Measurements from ENCODE around the gene SDK1. TPM values are rescaled to one million over a fixed set of nuclear protein-coding genes. Genes with fewer than 3 reads are reported as not detected.

The SDK1 gene
- total RNA-seq, 1 donor from 2014 or later = 16.7 TPM

- H3K4me3 ChIP-seq = no peak overlapping the region
- no peaks in the 10 kb centered on the region for H3K27me3 ChIP-seq
- no peaks in the 10 kb centered on the region for H3K4me1 ChIP-seq
- no peaks in the 10 kb centered on the region for H3K9me3 ChIP-seq
- peak in 1 of 2 donors; percentile 96 for DNase-seq (ENCODE audit: extremely low spot score in 2 of 2)
- intact Hi-C loops (cut with DNase I) = no loop called here
- no peak overlapping the region for H3K27ac ChIP-seq
- H3K36me3 ChIP-seq = no peaks in the 10 kb centered on the region
- no peak for TF ChIP-seq CTCF (IDR thresholded peaks at IDR 0.05)
- no peak for TF ChIP-seq POLR2A (IDR thresholded peaks at IDR 0.05)
- no peak for TF ChIP-seq POLR2AphosphoS5 (IDR thresholded peaks at IDR 0.05; ENCODE audit: insufficient read depth in 1 of 2, low read depth in 1 of 2)
Measured at GRCh38 chr7:4056552-4057288, 755.7 kb downstream of the SDK1 start.

GRCh38 chr7:4057289-4057616, 756.2 kb downstream of the SDK1 start:
- TF ChIP-seq CTCF (IDR thresholded peaks at IDR 0.05) (no peak), POLR2AphosphoS5 (IDR thresholded peaks at IDR 0.05; ENCODE audit: insufficient read depth in 1 of 2, low read depth in 1 of 2) (no peak), POLR2A (IDR thresholded peaks at IDR 0.05) (no peak)
- Histone ChIP-seq H3K27ac (no peak overlapping the region), H3K9me3 (no peaks in the 10 kb centered on the region), H3K4me3 (no peak overlapping the region), H3K4me1 (no peaks in the 10 kb centered on the region), H3K27me3 (no peaks in the 10 kb centered on the region), H3K36me3 (no peaks in the 10 kb centered on the region)
- no peak for DNase-seq (ENCODE audit: extremely low spot score in 2 of 2)
- intact Hi-C loops (cut with DNase I) = no loop called here

- Histone ChIP-seq H3K27me3 (no peaks in the 10 kb centered on the region), H3K4me3 (no peak overlapping the region), H3K9me3 (no peaks in the 10 kb centered on the region), H3K4me1 (no peaks in the 10 kb centered on the region), H3K36me3 (no peaks in the 10 kb centered on the region), H3K27ac (no peak overlapping the region)
- no peak for DNase-seq (ENCODE audit: extremely low spot score in 2 of 2)
- no peak for TF ChIP-seq POLR2A (IDR thresholded peaks at IDR 0.05)
- intact Hi-C loops (cut with DNase I) = no loop called here
Measured at GRCh38 chr7:4058158-4058557, 757.1 kb downstream of the SDK1 start.

- Histone ChIP-seq H3K4me3 (no peak overlapping the region), H3K27ac (no peak overlapping the region), H3K9me3 (no peaks in the 10 kb centered on the region), H3K4me1 (no peaks in the 10 kb centered on the region), H3K27me3 (no peaks in the 10 kb centered on the region), H3K36me3 (no peaks in the 10 kb centered on the region)
- peak; percentile 29 to 37 for DNase-seq (ENCODE audit: extremely low spot score in 2 of 2)
- intact Hi-C loops (cut with DNase I) = no loop called here
- no peak for TF ChIP-seq POLR2AphosphoS5 (IDR thresholded peaks at IDR 0.05; ENCODE audit: insufficient read depth in 1 of 2, low read depth in 1 of 2)
- no peak for TF ChIP-seq CTCF (IDR thresholded peaks at IDR 0.05)
- no peak for TF ChIP-seq POLR2A (IDR thresholded peaks at IDR 0.05)
Measured at GRCh38 chr7:4065190-4065589, 764.1 kb downstream of the SDK1 start.

GRCh38 chr7:4066206-4066605, 765.2 kb downstream of the SDK1 start:
- H3K9me3 ChIP-seq = no peaks in the 10 kb centered on the region
- H3K27ac ChIP-seq = no peak overlapping the region
- DNase-seq (ENCODE audit: extremely low spot score in 2 of 2) = peak; percentile 62 to 90
- TF ChIP-seq POLR2A (IDR thresholded peaks at IDR 0.05) (no peak), CTCF (IDR thresholded peaks at IDR 0.05) (no peak), POLR2AphosphoS5 (IDR thresholded peaks at IDR 0.05; ENCODE audit: insufficient read depth in 1 of 2, low read depth in 1 of 2) (no peak)
- intact Hi-C loops (cut with DNase I) = no loop called here
- no peaks in the 10 kb centered on the region for H3K4me1 ChIP-seq
- no peaks in the 10 kb centered on the region for H3K36me3 ChIP-seq
- no peak overlapping the region for H3K4me3 ChIP-seq
- H3K27me3 ChIP-seq = no peaks in the 10 kb centered on the region

Data from vagina (tissue), 2 donors.